HG03520 (cell line): ENCODE results near the gene OTOP3.

Experiments
- ATAC-seq: cut with Tn5 transposase; IDR thresholded peaks from one replicate; pipeline ENCODE4 v1.9.1; 2021; ENCODE audit warnings: mild to moderate bottlenecking, moderate library complexity; ENCODE audit not compliant: unreplicated experiment

OTOP3 gene

DNA sequence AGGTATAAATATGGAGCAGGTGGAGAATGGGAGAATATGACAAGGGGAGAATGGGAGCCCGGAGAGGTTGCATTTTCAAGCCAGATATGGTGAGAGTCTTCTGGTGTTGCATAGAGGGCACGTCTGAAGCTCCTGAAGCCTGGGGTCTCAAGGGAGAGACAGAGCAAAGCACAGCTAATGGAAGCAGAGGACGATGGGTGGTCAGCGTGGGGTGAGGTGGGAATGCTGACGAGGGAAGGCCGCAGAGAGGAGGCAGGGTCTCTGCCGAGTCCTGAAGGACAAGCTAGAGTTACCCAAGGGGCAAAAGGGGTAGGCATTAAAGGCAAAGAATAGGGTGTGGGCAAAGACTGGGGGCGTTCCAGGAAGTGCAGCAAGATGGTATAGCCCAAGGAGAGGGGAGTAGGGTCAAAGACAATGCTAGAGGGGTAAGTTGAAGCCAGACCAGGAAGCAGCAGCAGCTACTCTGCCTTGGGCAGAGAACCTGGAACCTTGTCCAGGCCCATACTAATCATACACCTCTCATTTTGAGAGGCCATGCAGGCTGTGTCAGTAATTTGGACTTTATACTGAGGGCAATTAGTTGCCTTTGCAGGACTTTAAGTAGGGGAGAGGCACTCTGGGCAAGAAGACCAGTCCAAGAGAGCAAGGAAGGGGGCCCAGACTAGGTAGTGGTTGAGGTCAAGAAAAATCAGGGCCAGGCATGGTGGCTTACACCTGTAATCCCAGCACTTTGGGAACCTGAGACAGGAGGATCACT is 2.7 kb downstream of the OTOP3 start:
- no peak for ATAC-seq

DNA sequence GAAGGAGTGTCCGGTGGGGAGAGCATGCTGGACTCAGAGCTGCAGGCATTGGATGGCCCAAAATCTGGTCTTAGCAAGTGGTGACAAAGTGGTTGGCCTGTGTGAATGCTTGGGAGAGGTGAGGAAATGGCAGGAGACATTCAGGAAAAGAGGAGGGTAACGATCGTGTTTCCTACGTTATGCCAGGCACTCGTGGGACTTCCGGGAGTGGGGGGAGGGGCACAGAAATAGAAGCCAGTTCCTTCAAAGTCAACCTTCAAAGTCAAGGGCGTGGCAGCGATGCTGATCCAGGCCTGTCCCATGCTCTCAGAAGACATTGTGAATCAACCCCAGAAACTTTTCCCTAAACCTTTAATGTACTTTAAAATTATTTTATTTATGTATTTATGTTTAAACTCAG is 3.8 kb downstream of the OTOP3 start:
- ATAC-seq = no peak

DNA sequence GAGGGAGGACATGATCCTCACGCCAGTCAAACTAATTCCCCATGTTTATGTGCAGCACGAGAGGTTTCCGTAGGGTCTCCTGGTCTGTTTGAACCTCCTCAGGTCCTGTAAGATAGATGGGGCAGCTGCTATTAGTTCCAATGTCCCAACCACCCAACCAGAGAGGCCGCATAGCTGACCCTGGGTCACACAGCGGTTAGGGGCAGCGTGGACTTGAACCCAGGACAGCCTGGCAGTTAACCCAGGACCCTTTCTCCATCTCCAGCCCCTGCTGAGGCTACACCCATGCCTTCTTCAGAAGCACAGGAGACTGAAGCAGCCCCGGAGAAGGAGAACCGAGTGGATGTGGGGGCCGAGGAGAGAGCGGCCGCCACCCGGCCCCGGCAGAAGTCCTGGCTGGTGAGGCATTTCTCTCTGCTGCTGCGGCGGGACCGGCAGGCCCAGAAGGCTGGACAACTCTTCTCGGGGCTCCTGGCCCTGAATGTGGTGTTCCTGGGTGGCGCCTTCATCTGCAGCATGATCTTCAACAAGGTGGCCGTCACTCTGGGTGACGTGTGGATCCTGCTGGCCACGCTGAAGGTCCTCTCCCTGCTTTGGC is 5.5 kb downstream of the OTOP3 start:
- no peak for ATAC-seq

DNA sequence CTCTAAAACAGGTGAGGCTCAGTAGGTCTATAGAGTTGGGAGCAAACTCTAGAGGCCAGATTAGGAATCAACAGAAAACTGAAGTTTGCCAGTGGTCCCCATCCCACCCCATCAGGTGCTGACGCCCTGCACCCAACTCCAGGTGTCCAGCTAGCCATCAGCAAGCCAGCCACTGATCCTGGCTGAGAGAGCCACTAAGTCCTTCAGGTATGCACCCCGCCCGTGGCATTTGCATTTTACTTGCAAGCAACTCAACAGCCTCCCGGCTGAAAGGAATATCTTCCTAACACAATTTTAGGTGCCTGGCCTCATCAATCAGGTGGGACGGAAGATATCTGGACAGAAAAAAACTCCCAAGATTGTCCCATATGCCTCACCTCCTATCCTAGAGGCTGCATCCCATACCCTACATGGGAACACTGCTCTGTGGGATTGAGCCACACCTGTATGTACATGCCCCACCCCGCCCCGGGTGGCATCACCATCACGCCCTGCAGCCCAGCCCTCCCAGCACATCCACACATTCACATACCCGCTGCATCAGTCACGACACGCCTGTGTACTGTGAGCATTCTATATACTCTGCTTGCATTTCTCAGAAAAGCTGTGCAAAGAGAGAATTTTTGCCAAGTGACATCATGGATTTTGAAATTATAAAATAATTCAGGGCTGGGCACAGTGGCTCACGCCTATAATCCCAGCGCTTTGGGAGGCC is 8.3 kb downstream of the OTOP3 start:
- ATAC-seq = no peak

DNA sequence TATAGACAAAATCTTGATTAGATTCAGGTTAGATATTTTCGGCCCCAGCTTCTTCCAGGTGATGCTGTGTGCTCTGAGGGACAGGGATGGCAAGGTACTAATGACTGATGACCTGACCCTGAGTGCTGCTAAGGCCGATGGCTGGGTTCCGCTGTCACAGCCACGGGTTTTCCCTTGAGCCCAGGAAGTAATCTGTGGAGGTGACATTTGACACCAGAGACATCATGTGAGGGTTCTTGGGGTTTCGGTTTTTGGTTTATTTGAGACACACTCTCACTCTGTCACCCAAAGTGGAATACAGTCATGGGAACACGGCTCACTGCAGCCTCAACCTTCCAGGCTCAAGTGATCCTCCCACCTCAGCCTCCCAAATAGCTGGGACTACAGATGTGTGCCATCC is 9.8 kb downstream of the OTOP3 start:
- ATAC-seq = no peak

DNA sequence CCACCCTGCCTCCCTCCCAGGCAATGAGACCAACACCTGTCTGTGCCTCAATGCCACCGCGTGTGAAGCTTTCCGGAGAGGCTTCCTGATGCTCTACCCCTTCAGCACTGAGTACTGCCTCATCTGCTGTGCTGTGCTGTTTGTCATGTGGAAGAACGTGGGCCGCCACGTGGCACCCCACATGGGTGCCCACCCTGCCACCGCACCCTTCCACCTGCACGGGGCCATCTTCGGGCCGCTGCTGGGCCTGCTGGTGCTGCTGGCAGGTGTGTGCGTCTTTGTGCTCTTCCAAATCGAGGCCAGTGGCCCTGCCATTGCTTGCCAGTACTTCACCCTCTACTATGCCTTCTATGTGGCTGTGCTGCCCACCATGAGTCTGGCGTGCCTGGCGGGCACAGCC is 10.9 kb downstream of the OTOP3 start:
- ATAC-seq = no peak

DNA sequence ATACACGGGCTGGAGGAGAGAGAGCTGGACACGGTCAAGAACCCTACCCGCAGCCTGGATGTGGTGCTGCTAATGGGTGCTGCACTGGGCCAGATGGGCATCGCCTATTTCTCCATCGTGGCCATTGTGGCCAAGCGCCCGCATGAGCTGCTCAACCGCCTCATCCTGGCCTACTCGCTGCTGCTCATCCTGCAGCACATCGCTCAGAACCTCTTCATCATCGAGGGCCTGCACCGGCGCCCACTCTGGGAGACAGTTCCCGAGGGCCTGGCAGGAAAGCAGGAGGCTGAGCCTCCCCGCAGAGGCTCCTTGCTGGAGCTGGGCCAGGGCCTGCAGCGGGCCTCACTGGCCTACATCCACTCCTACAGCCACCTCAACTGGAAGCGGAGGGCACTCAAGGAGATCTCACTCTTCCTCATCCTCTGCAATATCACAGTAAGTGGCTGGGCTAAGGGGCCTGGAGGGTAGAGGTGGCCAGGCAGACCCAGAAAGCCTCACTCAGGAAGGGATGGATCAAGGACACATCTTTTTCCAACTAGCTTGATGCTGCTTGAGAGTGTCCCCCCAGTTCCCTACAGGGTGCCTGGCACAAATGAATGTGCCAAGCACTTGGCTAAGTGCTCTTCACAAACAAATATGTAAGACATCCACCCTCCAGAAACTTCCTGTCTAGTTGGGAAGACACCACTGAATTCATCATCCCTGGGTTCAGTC is 11.5 kb downstream of the OTOP3 start:
- no peak for ATAC-seq

DNA sequence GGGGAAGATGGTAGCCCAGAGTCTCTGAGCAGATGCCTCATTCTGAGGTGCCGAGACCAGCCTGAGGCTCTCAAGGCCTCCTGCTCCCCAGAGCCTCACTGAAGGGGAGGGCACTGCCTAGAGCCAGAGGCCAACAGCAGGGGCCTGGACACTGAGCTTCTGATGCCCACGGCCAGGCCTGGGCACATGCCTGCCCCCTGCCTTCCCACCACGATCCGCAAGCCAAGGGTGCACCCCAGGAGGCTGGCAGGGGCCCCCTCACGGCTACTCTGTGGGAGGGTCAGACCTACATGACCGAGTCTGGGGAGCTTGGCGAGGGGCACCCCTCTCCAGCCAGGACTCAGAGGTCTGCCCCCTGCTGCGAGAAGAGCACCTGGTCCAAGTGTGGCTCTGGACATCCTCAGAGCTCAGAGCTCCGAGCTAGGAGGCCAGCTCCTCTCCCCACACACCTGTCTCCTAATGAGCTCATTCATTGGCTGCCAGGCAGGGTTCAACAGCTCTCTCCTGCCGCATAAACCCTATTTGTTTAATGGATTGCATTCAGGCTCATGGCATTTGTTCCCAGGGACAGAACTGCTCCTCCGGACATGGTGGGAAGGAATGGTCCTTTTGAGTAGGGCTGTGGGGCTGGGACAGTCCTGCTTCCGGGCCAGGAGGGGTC is 13.9 kb downstream of the OTOP3 start:
- no peak for ATAC-seq

DNA sequence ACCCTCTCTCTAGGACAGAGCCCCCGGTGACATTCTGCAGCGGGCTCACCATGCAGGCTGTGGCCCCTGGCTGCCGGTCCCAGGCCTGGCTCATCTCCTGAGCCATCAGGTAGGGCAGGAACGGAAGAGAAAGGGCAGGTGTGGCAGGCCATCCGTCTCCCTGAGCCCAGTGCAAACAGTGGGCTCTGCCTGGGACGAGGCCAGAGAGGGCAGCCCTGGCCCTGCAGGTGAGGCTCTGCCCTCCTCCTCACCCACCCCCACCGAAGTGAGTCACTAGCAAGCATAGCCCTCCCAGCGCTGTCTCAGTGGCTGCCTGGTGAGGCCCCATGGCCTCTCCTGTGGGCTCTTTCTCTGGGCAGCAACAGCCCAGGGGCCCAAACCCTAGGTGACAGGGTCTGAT is 14.5 kb downstream of the OTOP3 start:
- ATAC-seq = no peak

DNA sequence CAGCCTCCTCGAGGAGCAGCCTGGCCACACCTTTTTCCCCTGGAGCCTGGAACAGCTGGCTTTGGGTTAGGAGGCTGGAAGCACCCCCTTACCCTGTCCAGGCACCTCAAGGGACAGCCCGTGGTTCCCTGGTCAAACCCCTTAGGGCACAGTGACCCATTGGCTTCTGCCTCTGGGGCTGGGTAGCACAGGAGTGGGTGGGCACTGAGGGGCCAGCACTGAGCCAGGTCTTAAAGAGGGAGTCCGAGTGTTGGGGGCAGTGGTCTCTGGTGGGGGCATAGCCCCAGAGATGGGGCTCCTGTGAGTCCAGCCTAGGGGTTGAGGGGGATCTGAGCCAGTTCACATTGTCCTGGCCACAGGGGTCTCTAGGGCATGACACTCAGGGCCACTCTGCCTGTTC is 15.4 kb downstream of the OTOP3 start:
- no peak for ATAC-seq

DNA sequence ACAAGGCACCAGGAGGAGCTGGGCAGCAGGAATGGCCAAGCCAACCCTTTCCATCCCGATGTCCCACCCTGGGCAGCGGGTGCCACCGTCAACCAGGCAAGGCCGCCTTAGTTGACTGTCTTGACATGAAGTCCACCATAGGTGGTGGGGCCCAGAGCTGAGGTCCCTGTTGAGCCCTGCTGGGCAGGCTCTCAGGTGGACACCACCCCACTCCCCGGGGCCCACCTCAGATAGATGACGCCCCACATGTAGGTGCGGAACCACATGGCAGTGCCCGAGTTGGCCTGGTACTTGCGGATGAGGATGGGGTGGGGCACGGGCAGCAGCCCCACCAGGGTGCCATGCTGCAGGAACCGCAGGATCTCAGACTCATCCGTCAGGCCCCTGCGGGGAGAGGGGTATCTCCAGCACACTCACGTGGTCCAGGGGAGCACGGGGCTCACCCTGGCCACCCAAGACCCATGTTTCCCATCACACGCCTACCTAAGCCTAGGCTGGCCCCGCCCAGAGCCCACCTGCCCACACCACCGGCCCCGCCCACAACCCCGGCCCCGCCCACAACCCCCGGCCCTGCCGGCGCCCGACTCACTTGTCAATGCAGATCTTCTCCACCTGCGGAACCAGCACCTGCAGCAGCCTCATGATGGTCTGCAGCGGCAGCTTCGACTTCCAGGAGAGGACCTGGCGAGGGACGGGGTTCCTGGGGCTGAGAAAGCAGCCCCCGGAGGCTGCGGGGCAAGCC is 16.2 kb downstream of the OTOP3 start:
- no peak for ATAC-seq

DNA sequence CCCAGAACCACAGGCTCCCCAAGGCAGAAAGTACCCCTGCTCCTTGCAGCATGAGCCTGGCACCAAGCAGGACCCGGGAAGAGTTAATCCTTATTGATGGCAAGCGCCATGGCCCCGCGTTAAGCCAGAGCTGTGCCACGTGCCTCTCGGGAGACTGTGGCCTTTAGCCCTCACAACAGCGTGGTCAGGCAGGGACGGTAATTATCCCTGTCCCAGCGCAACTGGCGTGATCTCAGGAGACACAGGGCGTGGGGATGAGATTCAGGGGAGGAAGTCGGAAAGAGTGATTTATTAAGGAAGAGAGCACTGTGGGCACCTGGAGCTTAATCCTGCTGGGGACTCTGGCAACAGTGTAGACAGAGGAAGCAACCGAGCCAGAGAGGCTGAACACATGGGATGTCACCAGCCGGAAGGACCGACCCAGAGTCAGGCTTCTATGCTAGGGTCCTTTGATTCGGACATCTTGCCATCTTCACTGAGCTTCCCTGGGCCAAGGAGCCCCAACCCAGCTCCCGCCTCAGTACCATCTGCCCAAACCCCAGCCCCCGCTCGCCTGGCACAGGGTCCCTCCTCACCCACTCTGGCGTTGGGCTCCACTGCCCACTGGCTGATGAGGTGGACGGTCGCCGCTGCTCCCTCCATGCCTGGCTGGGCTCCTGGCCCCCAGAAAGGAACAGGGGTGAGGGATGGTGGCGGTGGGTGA is 16.9 kb downstream of the OTOP3 start:
- ATAC-seq = no peak

DNA sequence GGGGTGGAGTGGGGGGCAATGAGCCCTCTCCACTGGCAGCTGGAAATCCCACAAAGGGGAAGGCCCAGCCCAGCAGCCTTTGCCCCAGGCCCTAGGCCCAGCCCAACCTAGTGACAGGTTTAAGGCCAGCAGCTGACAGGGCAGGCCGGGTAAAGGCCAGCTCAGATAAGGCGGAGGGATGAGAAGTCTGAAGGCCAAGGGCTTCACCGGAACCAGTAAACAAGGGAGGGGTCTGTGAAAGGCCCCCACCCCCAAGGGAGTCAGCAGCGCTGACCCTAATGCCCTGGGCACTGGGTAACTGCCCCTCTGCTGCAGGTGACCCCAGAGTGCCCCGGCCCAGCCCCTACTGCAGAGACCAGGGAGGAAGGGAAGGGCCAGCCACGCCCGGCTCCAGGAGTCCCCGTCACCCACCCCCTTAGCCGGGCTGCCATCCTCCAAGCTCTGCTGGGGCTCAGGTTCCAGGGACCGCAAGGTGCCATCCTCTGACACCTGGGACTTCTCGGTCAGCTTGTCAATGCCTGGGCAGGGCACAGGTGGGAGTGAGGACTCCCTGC is 17.5 kb downstream of the OTOP3 start:
- ATAC-seq = no peak

DNA sequence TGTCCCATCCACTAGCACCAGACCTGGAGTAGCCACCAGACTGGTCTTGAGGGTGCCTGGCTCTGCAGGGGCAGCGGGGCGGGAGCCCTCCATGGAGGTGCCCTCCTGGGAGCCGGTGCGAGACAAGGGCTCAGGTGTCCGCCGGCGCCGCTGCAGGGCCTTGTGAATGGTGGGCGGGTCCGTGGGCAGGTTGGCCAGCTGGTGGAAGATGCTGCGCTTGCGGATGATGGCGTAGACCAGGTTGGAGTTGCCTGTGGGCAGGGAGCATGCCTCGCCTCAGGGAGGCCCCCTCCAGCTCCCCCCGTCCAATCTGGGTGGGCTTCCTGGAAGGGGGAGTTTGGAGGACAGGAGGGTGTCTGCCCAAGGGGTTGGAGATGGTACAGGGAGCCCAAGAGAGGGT is 18.4 kb downstream of the OTOP3 start:
- no peak for ATAC-seq

DNA sequence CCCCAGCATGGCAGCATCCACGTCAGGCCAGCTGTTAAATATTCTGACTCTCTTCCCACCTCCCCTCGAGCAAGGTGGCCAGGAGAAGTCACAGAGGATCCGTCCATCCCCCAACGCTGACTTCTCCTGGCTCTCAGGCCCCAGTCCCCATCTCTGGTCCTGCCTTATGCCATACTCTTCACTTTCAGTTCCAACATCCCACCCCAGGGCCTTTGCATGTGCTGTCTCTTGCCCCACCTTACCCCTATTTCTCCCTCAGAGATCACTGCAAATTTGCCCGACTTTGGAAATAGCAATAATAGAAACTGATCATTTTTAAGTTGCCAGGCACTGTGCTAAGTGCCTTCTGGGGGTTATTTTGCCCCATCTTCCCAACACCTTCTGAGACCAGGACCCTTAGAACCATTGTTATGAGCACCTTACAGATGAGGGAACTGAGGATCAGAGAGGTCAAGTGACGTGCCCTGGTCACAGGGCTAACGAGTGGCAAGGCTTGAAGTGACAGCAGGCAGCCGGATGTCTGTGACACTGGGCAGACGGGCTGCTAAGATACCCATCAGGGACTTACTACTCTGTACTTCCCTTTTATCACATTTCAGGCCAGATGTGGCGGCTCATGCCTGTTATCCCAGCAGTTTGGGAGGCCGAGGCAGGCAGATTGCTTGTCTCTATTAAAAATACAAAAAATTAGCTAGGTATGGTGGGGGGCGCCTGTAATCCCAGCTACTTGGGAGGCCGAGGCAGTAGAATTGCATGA is 19.1 kb downstream of the OTOP3 start:
- no peak for ATAC-seq

DNA sequence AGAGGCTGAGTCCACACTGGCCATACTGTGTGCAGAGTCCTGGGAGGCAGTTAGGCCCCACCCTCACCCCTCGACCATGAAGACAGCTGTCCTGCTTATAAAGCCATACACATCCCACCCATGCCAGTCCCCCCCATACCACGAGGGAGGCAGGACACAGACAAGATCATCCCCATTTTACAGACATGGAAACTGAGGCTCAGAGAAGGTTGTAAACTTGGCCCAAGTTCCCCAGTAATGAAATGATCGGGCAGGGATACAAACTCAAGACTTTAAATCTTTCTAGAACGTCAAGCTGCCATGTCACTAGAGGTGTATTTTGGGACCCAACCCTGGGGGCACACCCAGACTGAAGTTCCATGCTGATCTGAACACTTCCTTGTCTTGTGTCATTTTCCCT is 20.4 kb downstream of the OTOP3 start:
- no peak for ATAC-seq

DNA sequence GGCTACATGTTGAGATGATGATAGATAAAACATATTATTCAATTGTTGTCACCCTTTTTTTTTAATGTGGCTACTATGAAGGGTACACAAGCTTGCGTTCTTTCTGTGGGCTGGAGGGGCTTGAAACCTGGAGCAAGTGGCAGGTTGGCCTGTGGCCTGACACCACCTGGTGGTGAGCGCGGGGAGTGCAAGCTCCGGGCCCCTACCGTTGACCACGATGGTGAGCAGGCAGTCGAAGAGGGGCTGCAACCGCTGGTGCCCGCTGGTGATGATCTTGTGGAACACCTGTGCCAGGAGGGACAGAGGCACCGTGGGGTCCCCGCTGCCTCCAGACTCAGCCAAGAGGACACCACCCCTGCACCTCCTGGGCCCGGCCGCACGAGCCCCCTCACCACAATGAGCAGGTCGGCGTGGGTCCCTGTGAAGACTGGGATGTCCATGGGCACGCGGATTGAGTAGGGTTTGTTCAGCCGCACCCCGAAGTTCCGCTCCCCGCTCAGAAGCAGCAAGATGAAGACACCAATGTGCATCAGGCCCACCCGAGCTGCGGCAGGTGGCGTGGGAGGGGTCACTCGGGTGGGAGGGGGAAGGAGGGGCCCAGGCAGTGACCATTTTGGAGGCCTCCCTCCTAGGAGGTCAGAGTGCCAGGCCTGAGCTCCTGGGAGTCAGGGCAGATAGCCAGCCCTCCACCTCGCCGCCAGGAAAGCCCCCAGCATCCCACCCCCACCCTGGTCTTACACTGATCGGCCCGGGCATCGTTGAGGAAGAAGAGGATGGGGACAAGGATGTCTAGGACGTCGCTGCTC is 22.4 kb downstream of the OTOP3 start:
- no peak for ATAC-seq
